Measurements from ENCODE around the gene SENP1.

The SENP1 gene

GRCh38 chr12:48021485-48022179 is 84.2 kb downstream of the SENP1 start:
- Histone ChIP-seq H4K20me1 (ENCODE audit: insufficient read depth) (no peaks in the 10 kb centered on the region), H3K4me3 (IDR thresholded peaks at IDR 0.05; ENCODE audit: insufficient read depth, low read depth, low read length) (no peak overlapping the region), H3K79me2 (ENCODE audit: insufficient read depth, low read depth) (no peaks in the 10 kb centered on the region), H2AFZ (ENCODE audit: low read depth) (no peak overlapping the region), H3K36me3 (ENCODE audit: insufficient read depth) (no peaks in the 10 kb centered on the region), H3K9ac (no peak overlapping the region), H3K4me1 (ENCODE audit: low read depth, poor library complexity, severe bottlenecking) (no peaks in the 10 kb centered on the region), H3K27me3 (ENCODE audit: insufficient read depth, low read depth) (no peaks in the 10 kb centered on the region), H3K4me2 (no peak overlapping the region), H3K27ac (no peak overlapping the region)
- TF ChIP-seq, protein P1, sequence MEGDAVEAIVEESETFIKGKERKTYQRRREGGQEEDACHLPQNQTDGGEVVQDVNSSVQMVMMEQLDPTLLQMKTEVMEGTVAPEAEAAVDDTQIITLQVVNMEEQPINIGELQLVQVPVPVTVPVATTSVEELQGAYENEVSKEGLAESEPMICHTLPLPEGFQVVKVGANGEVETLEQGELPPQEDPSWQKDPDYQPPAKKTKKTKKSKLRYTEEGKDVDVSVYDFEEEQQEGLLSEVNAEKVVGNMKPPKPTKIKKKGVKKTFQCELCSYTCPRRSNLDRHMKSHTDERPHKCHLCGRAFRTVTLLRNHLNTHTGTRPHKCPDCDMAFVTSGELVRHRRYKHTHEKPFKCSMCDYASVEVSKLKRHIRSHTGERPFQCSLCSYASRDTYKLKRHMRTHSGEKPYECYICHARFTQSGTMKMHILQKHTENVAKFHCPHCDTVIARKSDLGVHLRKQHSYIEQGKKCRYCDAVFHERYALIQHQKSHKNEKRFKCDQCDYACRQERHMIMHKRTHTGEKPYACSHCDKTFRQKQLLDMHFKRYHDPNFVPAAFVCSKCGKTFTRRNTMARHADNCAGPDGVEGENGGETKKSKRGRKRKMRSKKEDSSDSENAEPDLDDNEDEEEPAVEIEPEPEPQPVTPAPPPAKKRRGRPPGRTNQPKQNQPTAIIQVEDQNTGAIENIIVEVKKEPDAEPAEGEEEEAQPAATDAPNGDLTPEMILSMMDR (conservative IDR thresholded peaks at IDR 0.05; ENCODE audit: low read depth, low read length) = no peak

- Histone ChIP-seq H3K4me3 (IDR thresholded peaks at IDR 0.05; ENCODE audit: insufficient read depth, low read depth, low read length) (no peak overlapping the region), H3K79me2 (ENCODE audit: insufficient read depth, low read depth) (no peaks in the 10 kb centered on the region), H3K36me3 (ENCODE audit: insufficient read depth) (no peaks in the 10 kb centered on the region), H2AFZ (ENCODE audit: low read depth) (no peak overlapping the region), H3K4me2 (no peak overlapping the region), H3K27ac (no peak overlapping the region), H3K27me3 (ENCODE audit: insufficient read depth, low read depth) (no peaks in the 10 kb centered on the region), H4K20me1 (ENCODE audit: insufficient read depth) (no peaks in the 10 kb centered on the region), H3K4me1 (ENCODE audit: low read depth, poor library complexity, severe bottlenecking) (no peaks in the 10 kb centered on the region), H3K9ac (no peak overlapping the region)
- TF ChIP-seq, protein P1 (conservative IDR thresholded peaks at IDR 0.05; ENCODE audit: low read depth, low read length) = no peak
Measured at GRCh38 chr12:48019639-48020265, 86.1 kb downstream of the SENP1 start.

DNA sequence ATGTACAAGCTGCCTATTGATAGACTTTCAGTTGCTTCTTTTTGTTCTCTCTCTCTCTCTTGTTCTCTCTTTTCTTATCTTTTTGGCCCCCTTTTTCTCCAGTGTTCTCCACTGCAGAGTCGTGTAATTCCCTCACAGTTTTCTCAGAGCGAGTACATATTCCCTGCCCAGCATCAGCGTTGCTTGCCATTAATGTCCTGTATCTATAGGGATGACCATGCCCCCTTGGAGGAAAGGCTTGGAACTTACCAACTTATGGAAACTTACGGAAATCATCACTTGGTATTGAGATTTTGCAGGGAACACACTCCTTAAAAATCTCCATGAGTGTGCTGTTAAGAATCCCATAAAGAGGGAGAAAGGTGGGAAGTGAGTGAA is 87.3 kb downstream of the SENP1 start:
- Histone ChIP-seq H3K36me3 (ENCODE audit: insufficient read depth) (no peaks in the 10 kb centered on the region), H3K27ac (no peak overlapping the region), H3K79me2 (ENCODE audit: insufficient read depth, low read depth) (no peaks in the 10 kb centered on the region), H2AFZ (ENCODE audit: low read depth) (no peak overlapping the region), H4K20me1 (ENCODE audit: insufficient read depth) (no peaks in the 10 kb centered on the region), H3K27me3 (ENCODE audit: insufficient read depth, low read depth) (no peaks in the 10 kb centered on the region), H3K9ac (no peak overlapping the region), H3K4me2 (no peak overlapping the region), H3K4me3 (IDR thresholded peaks at IDR 0.05; ENCODE audit: insufficient read depth, low read depth, low read length) (no peak overlapping the region), H3K4me1 (ENCODE audit: low read depth, poor library complexity, severe bottlenecking) (no peaks in the 10 kb centered on the region)
- TF ChIP-seq, protein P1 (conservative IDR thresholded peaks at IDR 0.05; ENCODE audit: low read depth, low read length) = no peak

DNA sequence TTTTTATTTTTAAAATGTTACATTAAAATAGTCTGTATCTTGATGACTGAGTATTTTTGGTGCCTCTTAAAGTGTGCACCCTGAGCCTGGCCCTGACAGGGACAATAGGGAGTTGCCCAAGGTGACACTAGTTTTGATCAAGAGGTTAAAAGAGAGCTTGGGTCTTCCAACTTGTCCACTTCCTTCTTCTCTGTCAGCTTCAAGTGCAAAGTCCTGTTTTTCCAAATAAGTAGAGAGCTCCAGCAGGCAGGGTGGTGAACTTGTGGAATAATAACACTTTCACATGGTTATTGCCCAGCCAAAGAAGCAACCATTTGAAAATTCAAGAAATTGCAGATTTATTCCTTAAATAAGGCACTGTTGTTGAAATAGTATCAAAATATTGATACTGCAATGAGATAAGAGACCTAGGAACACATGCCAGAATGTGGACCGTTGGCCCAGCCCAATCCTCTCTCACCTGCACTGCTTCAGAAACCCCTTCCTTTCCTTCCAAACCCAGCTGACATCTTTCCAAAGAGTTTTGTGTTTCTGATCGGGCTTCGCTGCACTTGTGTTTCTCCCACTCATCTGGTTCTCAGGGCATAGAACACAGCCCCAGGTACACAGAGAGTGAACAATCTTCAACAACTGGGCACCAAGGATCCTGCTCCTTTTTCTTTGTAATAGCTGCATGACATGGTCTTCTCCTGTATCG is 87.8 kb downstream of the SENP1 start:
- H3K27me3 ChIP-seq (ENCODE audit: insufficient read depth, low read depth) = no peaks in the 10 kb centered on the region
- TF ChIP-seq, protein P1 (conservative IDR thresholded peaks at IDR 0.05; ENCODE audit: low read depth, low read length) = no peak
- H3K9ac ChIP-seq = no peak overlapping the region
- H3K27ac ChIP-seq = no peak overlapping the region
- H3K4me2 ChIP-seq = no peak overlapping the region
- no peak overlapping the region for H3K4me3 ChIP-seq (IDR thresholded peaks at IDR 0.05; ENCODE audit: insufficient read depth, low read depth, low read length)
- no peaks in the 10 kb centered on the region for H3K4me1 ChIP-seq (ENCODE audit: low read depth, poor library complexity, severe bottlenecking)
- no peaks in the 10 kb centered on the region for H3K36me3 ChIP-seq (ENCODE audit: insufficient read depth)
- no peak overlapping the region for H2AFZ ChIP-seq (ENCODE audit: low read depth)
- H4K20me1 ChIP-seq (ENCODE audit: insufficient read depth) = no peaks in the 10 kb centered on the region
- H3K79me2 ChIP-seq (ENCODE audit: insufficient read depth, low read depth) = no peaks in the 10 kb centered on the region
